ENCODE results near the gene NDUFS8. TPM values are rescaled to one million over a fixed set of nuclear protein-coding genes. Genes with fewer than 3 reads are reported as not detected.
A peak's percentile ranks its signal among the peaks of the same experiment; 100 is the strongest.

Gene NDUFS8
- total RNA-seq, 1 experiment from 2014 or later, result 214 TPM

- Mint-ChIP-seq H3K27ac (no peak within 1 kb of the TSS; a peak in 1 of 7 replicates), H3K4me1 (peaks cover 13 to 19% of the 10 kb centered on the region in 2 experiments), H3K36me3 (ENCODE audit: insufficient read depth in 1 of 3, low read depth in 3 of 3) (no peaks in the 10 kb centered on the region; a peak in 1 of 7 replicates), H3K4me3 (peak within 1 kb of the TSS; percentile 69 to 86), H3K9me3 (peaks cover 0 to under 1% of the 10 kb centered on the region in 2 experiments; a peak in 1 of 5 replicates), H3K27me3 (ENCODE audit: low read depth) (peaks cover 12% of the 10 kb centered on the region)
- Histone ChIP-seq H3K14ac (ENCODE audit: insufficient read depth, low read length) (no peak within 1 kb of the TSS), H4K91ac (ENCODE audit: insufficient read length, low read depth, low read length) (no peak within 1 kb of the TSS), H4K8ac (replicated peaks; ENCODE audit: insufficient read length, low read depth, low read length) (no peak within 1 kb of the TSS), H3T11ph (ENCODE audit: low read length) (no peak within 1 kb of the TSS), H3K23ac (ENCODE audit: insufficient read length, low read depth, low read length) (no peak within 1 kb of the TSS), H2BK12ac (ENCODE audit: insufficient read length, low read depth, low read length) (no peak within 1 kb of the TSS), H2BK120ac (ENCODE audit: low read depth, low read length, poor library complexity, severe bottlenecking) (no peak within 1 kb of the TSS), H4K20me1 (ENCODE audit: control insufficient read depth, insufficient read depth, insufficient read length) (no peaks in the 10 kb centered on the region), H3K27ac (ENCODE audit: insufficient read length, low read depth, low read length) (no peak within 1 kb of the TSS), H3K79me2 (ENCODE audit: insufficient read depth, low read length) (no peaks in the 10 kb centered on the region), H4K5ac (ENCODE audit: insufficient read length, low read depth, low read length) (no peak within 1 kb of the TSS), H2AK5ac (ENCODE audit: insufficient read length, low read length) (no peak within 1 kb of the TSS), H3K79me1 (ENCODE audit: insufficient read depth, low read depth, low read length, poor library complexity, severe bottlenecking) (no peaks in the 10 kb centered on the region), H3K23me2 (ENCODE audit: insufficient read length, low read depth, low read length, poor library complexity, severe bottlenecking) (peaks cover 4% of the 10 kb centered on the region), H2BK5ac (ENCODE audit: insufficient read length, low read length) (no peak within 1 kb of the TSS), H3K18ac (ENCODE audit: insufficient read length, low read depth, low read length) (no peak within 1 kb of the TSS), H3K4me1 (ENCODE audit: insufficient read depth, low read length) (no peaks in the 10 kb centered on the region; the same call in 1 of the 2 replicates), H3K4ac (ENCODE audit: low read depth, low read length) (no peak within 1 kb of the TSS), H3K9ac (ENCODE audit: extremely low read depth, insufficient read length, low read length) (no peak within 1 kb of the TSS), H2AFZ (ENCODE audit: low read length) (no peak within 1 kb of the TSS), H3K4me2 (ENCODE audit: insufficient read depth, insufficient read length, low read length) (peak within 1 kb of the TSS; percentile 35), H3K9me3 (ENCODE audit: control insufficient read depth, low read depth, low read length) (no peaks in the 10 kb centered on the region), H2BK20ac (ENCODE audit: low read depth, low read length, poor library complexity, severe bottlenecking) (no peak within 1 kb of the TSS), H2BK15ac (ENCODE audit: low read depth, low read length) (no peak within 1 kb of the TSS), H3K27me3 (ENCODE audit: insufficient read depth, low read length) (no peaks in the 10 kb centered on the region), H3K56ac (ENCODE audit: insufficient read length, low read depth, low read length) (no peak within 1 kb of the TSS)
- no CpG with 5 or more reads among the region's 64 CpGs for WGBS (ENCODE audit: extremely low coverage, insufficient read length, low lambda C conversion rate)
- DNase-seq, result peak; percentile 85
- no peak for TF ChIP-seq CTCF (conservative IDR thresholded peaks at IDR 0.05)
Observed at GRCh38 chr11:68003846-68004550, 26.5 kb upstream of the NDUFS8 start, which contains the start of gene UNC93B1. Gene UNC93B1 (minus strand): TSS chr11:68004097. CDS start chr11:68004043, 54 bp downstream.
